ENCODE results near the gene PRDX2. TPM values are rescaled to one million over a fixed set of nuclear protein-coding genes. Genes with fewer than 3 reads are reported as not detected.

Gene PRDX2
- total and polyA plus RNA-seq, 2 of the 4 experiments (the other 2 are of a cell fraction) = 371 to 378 TPM

GRCh38 chr19:12752056-12752781 is 49.4 kb downstream of the PRDX2 start:
- no TSS peak for BruUV-seq (replicated peaks)
- H3K18ac ChIP-seq (ENCODE audit: low read depth, low read length) = no peak overlapping the region
- no peak overlapping the region for H3K4me3 ChIP-seq (ENCODE audit: insufficient read depth, low read depth, low read length)
- no peak overlapping the region for H2AK9ac ChIP-seq (replicated peaks; ENCODE audit: low read depth, low read length, poor library complexity)
- H3K36me3 ChIP-seq (ENCODE audit: control insufficient read depth, insufficient read depth, low read length) = peaks cover 7% of the 10 kb centered on the region
- WGBS, 2 experiments (ENCODE audit: extremely low coverage in 2 of 2, insufficient read length in 1 of 2) = 75% methylated on average over 5 of the region's 23 CpGs; no CpG with 5 or more reads in 1 of the 2 experiments
- no peak overlapping the region for H2AFZ ChIP-seq (replicated peaks; ENCODE audit: low read length, poor library complexity)
- no peaks in the 10 kb centered on the region for H3K9me1 ChIP-seq (ENCODE audit: insufficient read depth, low read length)
- H3K79me1 ChIP-seq (ENCODE audit: low read depth in 1 of 2, low read length in 2 of 2) = no peaks in the 10 kb centered on the region; a peak in 1 of 4 replicates
- peaks cover 5% of the 10 kb centered on the region; the same call in 1 of the 2 replicates for H3K9me3 ChIP-seq (ENCODE audit: control insufficient read depth, insufficient read depth, low read length)
- H4K91ac ChIP-seq (ENCODE audit: insufficient read depth, low read depth, low read length) = no peak overlapping the region
- no peak for ATAC-seq (ENCODE audit: low read depth)
- H2BK120ac ChIP-seq (ENCODE audit: low read depth, low read length) = no peak overlapping the region
- H2AK5ac ChIP-seq (ENCODE audit: low read depth, low read length) = no peak overlapping the region
- dilution Hi-C loops (cut with HindIII; ENCODE audit: low sequenced_read_pairs, unreplicated experiment) = no loop called here
- H2BK15ac ChIP-seq (ENCODE audit: low read depth, low read length) = no peak overlapping the region
- H3K23ac ChIP-seq (ENCODE audit: low read depth, low read length) = no peak overlapping the region
- H3K4me1 ChIP-seq (ENCODE audit: control insufficient read depth, insufficient read depth, low read length) = peaks cover 3% of the 10 kb centered on the region; the same call in 1 of the 2 replicates
- H2BK5ac ChIP-seq (ENCODE audit: low read depth, low read length, poor library complexity, severe bottlenecking) = no peak overlapping the region
- in situ Hi-C loops (cut with MboI; ENCODE audit: low sequenced_read_pairs) = no loop called here
- no peak overlapping the region for H3K14ac ChIP-seq (replicated peaks; ENCODE audit: low read depth, low read length)
- no peak overlapping the region for H3K27ac ChIP-seq (ENCODE audit: insufficient read depth, low read length)
- no peak overlapping the region for H4K5ac ChIP-seq (ENCODE audit: low read depth, low read length)
- H3K4ac ChIP-seq (ENCODE audit: low read depth, low read length) = no peak overlapping the region
- H3K4me2 ChIP-seq (ENCODE audit: low read depth, low read length) = no peak overlapping the region
- TF ChIP-seq CHD1 (IDR thresholded peaks at IDR 0.05; ENCODE audit: low read depth, low read length) = no peak
- TF ChIP-seq ELK1 (IDR thresholded peaks at IDR 0.05; ENCODE audit: borderline replicate concordance, low read depth, low read length) = no peak
- TF ChIP-seq RFX5 (IDR thresholded peaks at IDR 0.05; ENCODE audit: low read depth, low read length) = no peak
- TF ChIP-seq CEBPB (IDR thresholded peaks at IDR 0.05; ENCODE audit: low read depth, low read length) = no peak
- ChIA-PET POLR2A (ENCODE audit: unreplicated experiment) (no interaction called here), CTCF (no interaction called here)
- no peak overlapping the region for H3K56ac ChIP-seq (ENCODE audit: extremely low read depth, insufficient read depth, low read length)
- no peaks in the 10 kb centered on the region for H4K20me1 ChIP-seq (ENCODE audit: insufficient read depth, low read length)
- no peak overlapping the region for H3K9ac ChIP-seq (ENCODE audit: low read depth, low read length)
- no peak for DNase-seq
- no peak overlapping the region for H4K8ac ChIP-seq (ENCODE audit: low read depth in 2 of 2, low read length in 2 of 2)
- peaks cover 26% of the 10 kb centered on the region for H3K27me3 ChIP-seq (ENCODE audit: control insufficient read depth, insufficient read depth, low read length)
- no peak overlapping the region for H2BK20ac ChIP-seq (ENCODE audit: low read depth, low read length)
- intact Hi-C loops (cut with micrococcal nuclease) = no loop called here
